Measurements from ENCODE around the gene SLC35A4.

- TF ChIP-seq POLR2A (IDR thresholded peaks at IDR 0.05), result no peak
- TF ChIP-seq, protein P1, sequence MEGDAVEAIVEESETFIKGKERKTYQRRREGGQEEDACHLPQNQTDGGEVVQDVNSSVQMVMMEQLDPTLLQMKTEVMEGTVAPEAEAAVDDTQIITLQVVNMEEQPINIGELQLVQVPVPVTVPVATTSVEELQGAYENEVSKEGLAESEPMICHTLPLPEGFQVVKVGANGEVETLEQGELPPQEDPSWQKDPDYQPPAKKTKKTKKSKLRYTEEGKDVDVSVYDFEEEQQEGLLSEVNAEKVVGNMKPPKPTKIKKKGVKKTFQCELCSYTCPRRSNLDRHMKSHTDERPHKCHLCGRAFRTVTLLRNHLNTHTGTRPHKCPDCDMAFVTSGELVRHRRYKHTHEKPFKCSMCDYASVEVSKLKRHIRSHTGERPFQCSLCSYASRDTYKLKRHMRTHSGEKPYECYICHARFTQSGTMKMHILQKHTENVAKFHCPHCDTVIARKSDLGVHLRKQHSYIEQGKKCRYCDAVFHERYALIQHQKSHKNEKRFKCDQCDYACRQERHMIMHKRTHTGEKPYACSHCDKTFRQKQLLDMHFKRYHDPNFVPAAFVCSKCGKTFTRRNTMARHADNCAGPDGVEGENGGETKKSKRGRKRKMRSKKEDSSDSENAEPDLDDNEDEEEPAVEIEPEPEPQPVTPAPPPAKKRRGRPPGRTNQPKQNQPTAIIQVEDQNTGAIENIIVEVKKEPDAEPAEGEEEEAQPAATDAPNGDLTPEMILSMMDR (IDR thresholded peaks at IDR 0.05 in 4 of 5, conservative IDR thresholded peaks at IDR 0.05 in 1 of 5), result no peak
These were observed 40.6 kb upstream of the SLC35A4 start for GRCh38 chr5:140524003-140524402.

Measured in gastrocnemius medialis (tissue), 4 donors.